ENCODE measurements around the gene HHLA2.

Gene HHLA2

GRCh38 chr3:108300103-108300849, 3.9 kb downstream of the HHLA2 start:
- DNase-seq = no peak

DNA sequence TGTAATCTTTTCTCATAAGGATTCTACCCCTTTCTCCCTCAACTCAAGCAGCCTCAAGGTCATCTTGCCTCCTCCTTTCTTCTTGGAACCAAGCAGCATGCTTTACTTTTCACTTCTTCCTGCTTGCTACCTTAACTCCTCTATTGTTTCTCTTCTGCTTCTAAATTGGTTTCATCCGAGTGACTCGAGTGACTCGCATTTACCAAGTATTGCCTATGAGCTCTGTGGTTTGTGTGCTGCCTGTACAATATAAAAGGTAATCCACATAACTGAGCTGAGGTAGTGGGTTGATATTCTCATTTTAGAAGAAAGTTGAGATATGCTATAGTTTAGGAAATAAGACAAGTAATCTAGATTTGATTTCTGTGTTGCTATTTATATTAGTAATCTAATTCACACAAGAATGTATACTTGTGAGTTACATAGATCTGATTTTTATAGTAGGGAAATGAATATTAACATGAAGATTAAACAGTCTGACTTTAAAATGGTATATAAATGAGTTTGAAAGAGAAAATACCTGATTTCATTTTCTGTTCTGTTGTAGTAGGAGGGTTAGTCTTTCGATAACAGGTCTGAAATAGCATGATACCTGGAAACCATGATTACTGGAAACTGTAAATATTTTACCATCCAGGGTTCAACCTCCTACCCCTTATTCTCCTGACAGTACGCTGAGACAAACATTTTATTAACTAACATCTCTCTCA, 5.5 kb downstream of the HHLA2 start:
- DNase-seq = no peak

DNA sequence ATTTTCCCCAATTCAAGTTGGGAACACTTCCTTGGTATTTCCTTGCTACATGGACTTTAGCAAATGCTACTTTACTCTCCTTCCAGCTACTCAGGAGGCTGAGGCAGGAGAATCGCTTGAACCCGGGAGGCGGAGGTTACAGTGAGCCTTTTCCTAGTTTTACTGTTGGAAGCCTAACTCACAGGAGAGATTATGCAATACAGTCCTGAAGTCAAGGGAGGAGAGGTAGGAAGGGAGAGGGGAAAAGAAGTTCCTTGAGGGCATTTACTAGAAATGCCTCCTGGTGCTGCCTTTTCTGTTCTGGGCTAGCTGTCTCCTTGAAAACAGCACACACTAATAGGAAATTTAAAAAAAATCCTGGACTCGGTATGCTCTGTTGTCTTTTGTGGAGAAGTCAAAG, 6.2 kb downstream of the HHLA2 start:
- no peak for DNase-seq

DNA sequence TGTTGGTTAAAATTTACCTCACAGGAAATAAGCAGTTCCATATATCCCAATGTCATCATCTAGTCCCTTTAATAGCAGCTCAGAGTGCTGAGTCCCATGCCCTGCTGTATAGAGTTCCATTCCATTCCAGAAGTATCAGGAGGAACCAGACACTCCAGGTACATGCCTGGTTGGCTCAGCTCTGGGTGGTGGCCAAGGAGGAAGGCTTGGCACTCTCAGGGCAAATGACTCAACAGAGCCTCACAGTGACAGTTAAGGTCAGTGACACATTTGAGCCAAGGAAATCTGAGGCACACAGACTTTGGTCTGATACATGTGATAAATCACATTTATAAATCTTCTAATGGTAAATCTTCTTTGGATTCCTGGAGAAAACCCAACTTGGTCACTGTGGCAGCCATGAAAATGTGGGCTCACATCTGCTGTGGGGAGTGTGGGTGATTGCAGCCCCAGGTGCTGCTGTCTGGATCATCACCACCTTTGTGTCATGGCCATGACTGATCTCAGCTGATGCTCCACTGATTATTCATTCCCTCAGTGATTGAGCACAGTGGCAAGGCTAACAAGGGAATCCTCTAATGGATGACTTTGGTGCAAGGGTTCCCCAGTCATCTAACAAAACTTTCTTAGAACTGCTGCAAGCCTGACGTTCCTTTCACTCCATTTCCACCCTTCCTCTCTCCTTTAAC, 9.3 kb downstream of the HHLA2 start:
- DNase-seq = no peak

DNA sequence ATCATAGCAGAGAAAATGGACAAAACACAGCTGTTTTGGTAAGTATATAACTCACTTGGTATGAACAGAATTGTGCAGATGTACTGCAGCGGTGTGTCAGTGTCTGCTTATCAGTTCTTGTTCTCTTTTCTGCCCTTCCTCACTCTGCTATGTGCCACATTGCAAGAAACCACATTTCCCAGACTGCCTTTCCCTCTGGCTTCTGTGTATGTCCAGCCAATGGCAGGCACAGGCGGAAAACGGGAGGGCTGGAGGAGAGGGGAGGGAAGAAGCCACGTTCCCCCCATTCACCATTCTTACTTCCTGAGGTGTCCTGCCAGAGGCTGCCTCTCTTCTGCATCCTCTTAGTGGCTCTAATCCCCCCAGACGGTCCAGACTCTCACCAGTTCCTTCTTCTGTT, 15.4 kb downstream of the HHLA2 start:
- no peak for DNase-seq

GRCh38 chr3:108312656-108313055, 16.3 kb downstream of the HHLA2 start:
- no peak for DNase-seq

GRCh38 chr3:108315767-108316301, 19.5 kb downstream of the HHLA2 start:
- DNase-seq = no peak

DNA sequence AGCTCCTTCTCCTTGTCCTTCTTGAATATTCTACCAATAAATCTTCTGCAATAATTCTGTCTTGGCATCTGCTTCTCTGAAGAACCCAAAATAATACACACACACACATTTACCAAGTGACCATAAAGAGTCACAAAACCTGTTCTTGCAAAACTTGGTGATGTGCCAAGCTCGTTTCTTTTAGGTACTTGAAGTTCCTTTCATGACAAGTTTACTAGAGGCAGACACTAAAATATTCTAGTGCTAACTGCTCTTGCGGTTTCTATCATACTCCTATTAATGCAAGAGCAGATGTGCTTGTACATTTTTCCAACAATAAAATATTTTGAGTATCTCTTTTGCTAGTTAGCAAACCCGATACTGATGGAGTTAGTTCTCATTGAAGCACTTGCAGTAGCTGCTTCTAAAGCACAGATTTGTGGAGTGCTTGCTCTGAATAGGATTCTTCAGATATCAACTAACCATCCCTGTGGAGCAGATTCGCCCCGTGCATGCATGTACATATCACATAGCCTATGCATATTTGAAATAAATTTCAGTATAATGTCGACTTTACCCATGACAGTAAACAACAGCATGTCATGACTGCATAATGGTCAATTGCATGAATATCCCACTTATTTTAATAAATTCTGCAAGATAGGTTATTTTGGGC, 23.2 kb downstream of the HHLA2 start:
- no peak for DNase-seq

- no peak for DNase-seq
Measured at GRCh38 chr3:108320746-108321350, 24.5 kb downstream of the HHLA2 start.

DNA sequence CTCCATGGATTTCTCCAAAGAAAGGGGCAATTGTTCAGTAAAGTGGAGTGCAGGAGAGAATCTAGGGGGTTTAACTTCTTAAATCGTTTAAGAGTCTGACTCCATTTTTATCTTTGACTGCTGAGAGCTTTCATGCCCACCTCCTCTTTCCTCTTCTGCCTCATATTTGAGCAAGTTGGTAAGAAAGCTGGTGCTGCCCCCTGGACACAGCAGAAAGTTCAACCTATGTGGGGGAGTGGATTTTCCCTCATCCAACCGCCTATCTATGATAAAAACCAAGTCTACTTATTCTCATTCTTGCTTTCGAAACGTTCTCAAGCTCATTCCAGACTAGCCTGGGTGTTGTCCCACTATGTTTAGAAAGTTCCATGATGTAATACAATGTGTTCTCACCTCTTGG, 26.0 kb downstream of the HHLA2 start:
- no peak for DNase-seq

DNA sequence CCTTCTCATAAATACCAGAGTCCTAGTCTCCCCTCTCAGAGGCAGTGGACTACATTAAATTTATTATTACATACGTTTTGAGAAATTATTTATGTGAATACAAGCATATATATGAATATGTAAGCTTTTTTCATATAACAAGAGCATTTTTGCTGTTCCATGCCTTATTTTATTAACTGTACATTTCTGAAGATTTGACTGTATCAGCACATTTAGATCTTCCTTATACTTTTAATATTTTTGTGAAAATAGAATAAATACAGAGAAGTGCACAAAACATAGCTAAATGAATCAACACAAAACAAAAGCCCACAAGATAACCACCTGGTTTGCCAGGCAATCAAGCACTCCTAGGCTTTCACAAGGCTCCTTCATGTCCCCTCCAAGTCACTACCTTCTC, 27.8 kb downstream of the HHLA2 start:
- DNase-seq = no peak

- DNase-seq = no peak
Measured at GRCh38 chr3:108327168-108327567, 30.8 kb downstream of the HHLA2 start.

DNA sequence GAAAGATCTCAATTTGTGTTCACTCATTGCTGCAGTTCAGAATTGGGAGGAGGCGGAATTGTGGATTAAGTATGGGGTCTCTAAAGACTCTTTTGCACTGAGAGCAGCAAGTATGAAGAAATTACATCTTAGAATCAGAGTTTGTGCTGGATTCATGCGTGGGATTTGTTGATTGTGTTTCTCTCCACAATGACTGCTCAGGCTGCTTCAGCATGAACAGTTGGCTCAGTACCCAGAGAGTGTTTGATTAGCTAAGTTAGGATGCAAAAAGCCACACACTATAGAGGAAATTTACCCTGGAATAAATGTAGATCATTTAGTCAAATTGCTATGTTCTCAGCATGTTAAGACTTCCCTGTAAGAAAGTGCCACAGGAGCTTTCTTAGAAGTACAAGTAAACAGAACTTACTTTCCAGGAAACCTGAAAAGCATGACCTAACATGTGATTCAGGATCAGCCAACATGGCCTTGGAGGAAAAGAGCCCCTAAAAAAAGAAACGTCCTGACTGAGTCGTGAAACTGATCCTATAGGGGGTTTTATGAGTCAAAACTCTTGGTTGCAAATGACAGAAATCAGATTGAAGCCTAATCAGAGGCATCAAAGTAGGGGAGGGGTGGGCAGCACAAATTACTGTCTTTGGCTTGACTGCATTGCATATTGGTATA, 32.6 kb downstream of the HHLA2 start:
- no peak for DNase-seq

- DNase-seq = no peak
Measured at GRCh38 chr3:108329508-108329907, 33.2 kb downstream of the HHLA2 start.

GRCh38 chr3:108329947-108330346, 33.6 kb downstream of the HHLA2 start:
- no peak for DNase-seq

DNA sequence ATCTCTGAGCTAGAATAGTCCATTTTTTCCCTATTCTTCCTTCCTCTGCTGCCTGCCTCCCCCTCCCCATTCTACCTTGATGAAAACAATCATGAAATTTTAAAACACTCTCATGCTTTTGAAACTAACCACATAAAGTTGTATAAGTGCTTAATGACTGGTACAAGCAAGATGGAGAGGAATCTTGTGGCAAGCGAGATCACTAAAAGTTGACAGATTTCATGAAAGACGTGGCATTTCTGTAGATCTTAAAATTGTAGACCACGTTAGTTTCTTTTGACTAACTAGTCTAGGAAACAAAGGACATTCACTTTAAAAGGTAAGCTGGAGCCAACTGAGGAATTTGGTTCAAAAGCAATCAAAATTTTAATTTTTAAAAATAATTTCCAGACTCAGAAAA, 35.4 kb downstream of the HHLA2 start:
- no peak for DNase-seq

GRCh38 chr3:108333961-108334360, 37.6 kb downstream of the HHLA2 start:
- no peak for DNase-seq

DNA sequence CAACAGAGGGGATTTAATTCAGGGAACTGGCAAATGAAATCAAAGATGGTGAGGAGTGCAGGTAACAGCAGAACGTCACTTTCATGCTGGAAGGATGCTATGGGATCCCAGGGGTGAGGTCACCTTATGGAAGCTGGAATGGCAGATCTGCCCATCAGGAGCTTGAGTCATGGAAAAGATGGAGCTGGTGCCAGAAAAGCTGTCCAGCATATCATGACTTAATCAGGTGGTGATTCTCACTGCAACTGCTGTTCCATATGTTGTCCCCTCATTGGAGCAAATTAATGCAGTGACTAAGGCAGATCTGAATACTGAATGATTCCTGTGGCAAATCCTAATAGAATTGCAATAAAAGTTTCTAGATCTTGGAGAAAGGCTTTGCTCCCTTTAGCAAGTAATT, 38.4 kb downstream of the HHLA2 start:
- no peak for DNase-seq

DNA sequence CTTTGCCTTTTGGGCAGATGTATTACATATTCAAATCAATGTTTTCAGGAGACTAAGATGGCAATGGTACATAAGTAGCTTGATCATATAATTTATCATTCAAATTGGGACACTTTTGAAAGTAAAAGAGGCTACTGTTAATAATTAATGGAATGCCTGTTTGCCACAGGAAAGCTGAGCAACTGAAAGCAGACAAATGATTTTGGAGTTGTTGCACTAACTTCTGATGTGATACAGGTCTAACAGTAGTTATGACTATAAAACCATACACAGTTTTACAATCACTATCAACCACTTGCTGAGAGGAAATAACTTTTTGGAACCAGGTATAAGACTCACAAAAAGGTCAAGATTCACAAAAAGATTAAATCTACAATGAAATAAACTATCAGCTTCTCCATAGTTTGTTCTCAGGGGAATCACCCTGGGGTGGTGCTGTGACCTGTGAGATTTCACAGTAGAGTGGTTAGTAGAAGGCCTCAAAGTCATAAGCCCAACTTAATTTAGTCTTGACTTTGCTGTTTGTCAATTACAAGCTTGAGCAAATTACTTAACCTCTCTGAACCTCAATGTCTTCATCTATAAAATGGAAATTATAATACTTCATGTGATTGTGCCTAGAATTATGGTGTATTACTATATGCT, 42.7 kb downstream of the HHLA2 start:
- no peak for DNase-seq

- no peak for DNase-seq
Measured at GRCh38 chr3:108341911-108342310, 45.6 kb downstream of the HHLA2 start.

DNA sequence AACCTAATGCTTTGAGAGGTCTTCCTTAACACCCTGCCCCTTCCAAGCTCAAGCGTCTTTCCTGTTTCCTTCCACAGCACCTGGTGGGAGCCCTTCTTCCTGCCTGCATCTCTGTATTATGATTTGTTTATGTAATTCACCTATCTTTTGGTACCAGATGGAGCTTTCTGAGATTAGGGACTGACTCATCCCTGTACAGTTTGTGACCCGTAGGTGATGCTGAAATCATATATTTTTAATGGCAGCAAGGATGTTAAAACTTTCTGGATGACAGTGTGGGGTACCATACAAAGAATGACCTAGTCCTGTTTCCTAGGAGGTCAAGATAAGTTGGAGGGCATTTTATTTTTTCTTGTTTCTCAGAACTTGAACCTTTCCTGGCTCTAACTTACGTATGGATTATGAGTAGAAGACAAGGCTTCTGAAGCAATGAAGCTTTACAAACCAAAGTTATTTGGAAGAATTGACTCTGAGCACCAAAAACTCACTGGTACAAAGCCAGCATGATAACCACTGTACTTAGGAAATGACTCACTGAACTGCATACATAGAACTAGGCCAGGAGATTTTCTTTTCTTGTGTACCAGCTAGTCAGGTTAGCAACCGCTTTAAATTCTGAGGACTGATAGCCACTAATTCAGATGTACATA, 46.6 kb downstream of the HHLA2 start:
- DNase-seq = no peak

Data from NCI-H1436 (cell line).